ENCODE data around the gene DNAH10.

GRCh38 chr12:123847876-123848275, 85.8 kb downstream of the DNAH10 start:
- TF ChIP-seq ZNF274 (IDR thresholded peaks at IDR 0.05; ENCODE audit: low read depth, low read length) = no peak
- TF ChIP-seq SUZ12 (IDR thresholded peaks at IDR 0.05; ENCODE audit: extremely low read depth, insufficient read depth, insufficient read length) = no peak
